HEK293 (cell line): ENCODE results near the gene TRAPPC5.
A peak's percentile ranks its signal among the peaks of the same experiment; 100 is the strongest.

Experiments used
- CTCF ChIA-PET: fragments of 350-600 bp; formaldehyde crosslinking; extraction: SDS; loops from one replicate; lab custom pipeline; 2021; ENCODE audit warnings: antibody characterized with exemption; lab: Yijun Ruan, JAX
- POLR2A ChIA-PET: fragments of 300-600 bp; formaldehyde crosslinking; extraction: SDS; loops from one replicate; lab custom pipeline; 2020; ENCODE audit warnings: antibody characterized with exemption, inconsistent platforms; lab: Yijun Ruan, JAX
- H3K27ac ChIP-seq: fragments of 200-500 bp; sonication (Bioruptor generic); 2 replicates; pipeline ENCODE4 v1.5.1; 2014; ENCODE audit warnings: low read depth, low read length, control low read depth, inconsistent platforms; ENCODE audit errors: extremely low read depth
- H3K36me3 ChIP-seq, 2 experiments: fragments of 200-500 bp in 1 of 2; sonication (Bioruptor generic) in 1 of 2; 1 replicate in 1 of 2; 2 replicates in 1 of 2; pipeline ENCODE4 v1.5.1; 2014 to 2017; ENCODE audit warnings: inconsistent platforms in 2 of 2, low read length in 2 of 2; ENCODE audit not compliant: control insufficient read depth in 2 of 2, insufficient read depth in 1 of 2
- H3K4me1 ChIP-seq: fragments of 200-500 bp; sonication (Bioruptor generic); 2 replicates; pipeline ENCODE4 v1.5.1; 2014; ENCODE audit warnings: mild to moderate bottlenecking, low read length, inconsistent platforms; ENCODE audit not compliant: control insufficient read depth, insufficient read depth
- H3K4me3 ChIP-seq: 2 replicates; pipeline ENCODE4 v1.5.1; 2011; ENCODE audit warnings: low read depth, mild to moderate bottlenecking, control low read depth, low read length, moderate library complexity
- H3K9me3 ChIP-seq: fragments of 200-500 bp; sonication (Bioruptor generic); 2 replicates; pipeline ENCODE4 v1.5.1; 2014; ENCODE audit warnings: low read depth, low read length, inconsistent platforms; ENCODE audit not compliant: control insufficient read depth, insufficient read depth
- ATF2 ChIP-seq: fragments of 450-650 bp; formaldehyde crosslinking; IDR thresholded peaks from 2 replicates; pipeline ENCODE4 v1.5.1; 2016; ENCODE audit warnings: missing biosample characterization, missing genetic modification characterization, low read depth
- ELK4 ChIP-seq: IDR thresholded peaks from 2 replicates; pipeline ENCODE4 v1.6.1; 2011; ENCODE audit warnings: mild to moderate bottlenecking, low read depth, low read length, borderline replicate concordance
- GLIS2 ChIP-seq: fragments of 450-650 bp; formaldehyde crosslinking; IDR thresholded peaks from 2 replicates; pipeline ENCODE4 v1.5.1; 2016; ENCODE audit warnings: missing biosample characterization, missing genetic modification characterization
- INSM2 ChIP-seq: fragments of 450-650 bp; formaldehyde crosslinking; IDR thresholded peaks from 2 replicates; pipeline ENCODE4 v1.5.1; 2016; ENCODE audit warnings: missing biosample characterization, missing genetic modification characterization
- KLF1 ChIP-seq: fragments of 450-650 bp; formaldehyde crosslinking; IDR thresholded peaks from 2 replicates; pipeline ENCODE4 v1.5.1; 2016; ENCODE audit warnings: missing biosample characterization, missing genetic modification characterization
- SCRT1 ChIP-seq: fragments of 450-650 bp; formaldehyde crosslinking; IDR thresholded peaks from 2 replicates; pipeline ENCODE4 v1.5.1; 2016; ENCODE audit warnings: missing biosample characterization, missing genetic modification characterization, borderline replicate concordance
- ZNF138 ChIP-seq: fragments of 450-650 bp; formaldehyde crosslinking; IDR thresholded peaks from 2 replicates; pipeline ENCODE4 v1.5.1; 2016; ENCODE audit warnings: missing biosample characterization, missing genetic modification characterization, borderline replicate concordance
- ZNF16 ChIP-seq: fragments of 450-650 bp; formaldehyde crosslinking; IDR thresholded peaks from 2 replicates; pipeline ENCODE4 v1.5.1; 2016; ENCODE audit warnings: low read depth, missing biosample characterization, missing genetic modification characterization
- ZNF223 ChIP-seq: fragments of 450-650 bp; formaldehyde crosslinking; IDR thresholded peaks from 2 replicates; pipeline ENCODE4 v1.5.1; 2016; ENCODE audit warnings: missing biosample characterization, missing genetic modification characterization
- ZNF248 ChIP-seq: fragments of 450-650 bp; formaldehyde crosslinking; IDR thresholded peaks from 2 replicates; pipeline ENCODE4 v1.5.1; 2017; ENCODE audit warnings: missing biosample characterization, missing genetic modification characterization
- ZNF350 ChIP-seq: fragments of 450-650 bp; formaldehyde crosslinking; IDR thresholded peaks from 2 replicates; pipeline ENCODE4 v1.5.0; 2017; ENCODE audit warnings: missing biosample characterization, mild to moderate bottlenecking, missing genetic modification characterization
- ZNF394 ChIP-seq: fragments of 450-650 bp; formaldehyde crosslinking; IDR thresholded peaks from 2 replicates; pipeline ENCODE4 v1.5.1; 2016; ENCODE audit warnings: missing biosample characterization, missing genetic modification characterization, mild to moderate bottlenecking, moderate library complexity, borderline replicate concordance
- ZNF510 ChIP-seq: fragments of 450-650 bp; formaldehyde crosslinking; IDR thresholded peaks from 2 replicates; pipeline ENCODE4 v1.5.1; 2018; ENCODE audit warnings: mild to moderate bottlenecking, missing genetic modification characterization, missing biosample characterization; ENCODE audit not compliant: insufficient replicate concordance
- ZNF692 ChIP-seq: fragments of 450-650 bp; formaldehyde crosslinking; IDR thresholded peaks from 2 replicates; pipeline ENCODE4 v1.5.1; 2016; ENCODE audit warnings: missing biosample characterization, missing genetic modification characterization
- ZNF747 ChIP-seq: fragments of 450-650 bp; formaldehyde crosslinking; IDR thresholded peaks from 2 replicates; pipeline ENCODE4 v1.5.1; 2016; ENCODE audit warnings: missing biosample characterization, missing genetic modification characterization
- ZNF776 ChIP-seq: fragments of 450-650 bp; formaldehyde crosslinking; IDR thresholded peaks from 2 replicates; pipeline ENCODE4 v1.5.0; 2017; ENCODE audit warnings: missing biosample characterization, missing genetic modification characterization, borderline replicate concordance
- ZNF785 ChIP-seq: fragments of 450-650 bp; formaldehyde crosslinking; IDR thresholded peaks from 2 replicates; pipeline ENCODE4 v1.5.1; 2016; ENCODE audit warnings: missing biosample characterization, missing genetic modification characterization

The TRAPPC5 gene

DNA sequence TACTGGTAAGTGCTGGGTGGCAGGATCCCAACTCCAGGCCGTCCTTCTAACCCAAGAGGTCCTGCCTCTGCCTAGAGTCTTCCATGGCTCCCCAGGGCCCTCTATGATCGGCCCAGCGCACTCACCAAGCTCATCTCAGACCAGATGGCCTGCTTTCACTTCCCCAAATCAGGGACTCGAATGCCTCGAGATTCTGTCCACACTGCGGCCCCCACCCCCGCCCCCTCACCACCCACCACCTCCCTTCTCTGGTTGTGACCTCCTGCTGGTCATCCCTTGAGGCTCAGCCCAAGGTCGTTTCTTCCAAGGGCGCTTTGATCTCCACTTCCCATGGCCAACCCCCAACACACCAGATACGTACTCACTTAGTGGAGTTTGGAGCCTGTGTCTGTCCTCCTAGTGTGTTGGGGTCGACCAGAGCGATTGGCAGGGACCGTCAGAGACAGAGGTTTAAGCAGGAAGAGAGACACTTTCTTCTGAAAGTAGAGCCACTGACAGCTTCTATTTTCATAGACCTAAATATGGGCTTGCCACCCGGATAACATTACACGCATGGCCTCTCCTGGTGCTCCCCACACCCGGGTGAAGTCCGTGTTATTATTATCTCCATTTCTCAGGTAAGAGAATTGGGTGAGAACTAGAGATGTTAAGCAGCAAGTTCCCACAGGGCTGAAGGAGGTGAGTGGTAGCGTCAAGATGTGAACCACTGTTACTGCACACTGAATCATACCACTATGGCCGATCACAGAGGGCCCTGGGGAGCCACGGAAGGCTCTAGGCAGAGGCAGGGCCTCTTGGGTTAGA, 21.2 kb downstream of the TRAPPC5 start, which contains the start of gene FCER2:
Gene FCER2, minus strand, starts transcription at position 478 of the 804 bp plus-strand sequence. CDS start 2,371 bp downstream, outside the sequence.
- peak; percentile 65 for TF ChIP-seq ZNF16 (tag by site-specific recombination)
- TF ChIP-seq ZNF138 (tag by site-specific recombination) = no peak
- TF ChIP-seq ATF2 (tag by site-specific recombination) = no peak
- TF ChIP-seq ZNF692 (tag by site-specific recombination) = no peak
- CTCF ChIA-PET = no interaction called here
- POLR2A ChIA-PET = no interaction called here
- no peaks in the 10 kb centered on the region for H3K4me1 ChIP-seq
- H3K36me3 ChIP-seq = no peaks in the 10 kb centered on the region
- H3K4me3 ChIP-seq = no peak within 1 kb of the TSS
- no peaks in the 10 kb centered on the region for H3K9me3 ChIP-seq
- H3K27ac ChIP-seq = no peak within 1 kb of the TSS

GRCh38 chr19:7703332-7703731, 22.7 kb downstream of the TRAPPC5 start:
- ChIA-PET POLR2A (no interaction called here), CTCF (interaction anchor here (1.3 kb wide), 1 partner anchor 96 kb away, joined by 4 read pairs; no protein-coding TSS in a partner anchor)
- Histone ChIP-seq H3K27ac (no peak overlapping the region), H3K36me3 (no peaks in the 10 kb centered on the region), H3K9me3 (no peaks in the 10 kb centered on the region), H3K4me3 (no peak overlapping the region), H3K4me1 (no peaks in the 10 kb centered on the region)
- TF ChIP-seq ZNF785 (tag by site-specific recombination) = no peak
- no peak for TF ChIP-seq ZNF510 (tag by site-specific recombination)
- TF ChIP-seq INSM2 (tag by site-specific recombination) = no peak
- TF ChIP-seq ZNF223 (tag by site-specific recombination) = no peak
- no peak for TF ChIP-seq ZNF776 (tag by site-specific recombination)
- no peak for TF ChIP-seq ELK4
- TF ChIP-seq SCRT1 (tag by site-specific recombination) = no peak
- no peak for TF ChIP-seq ZNF248 (tag by site-specific recombination)
- peak; percentile 77; the same call in 1 of the 2 replicates for TF ChIP-seq ZNF394 (tag by site-specific recombination)
- no peak for TF ChIP-seq ZNF350 (tag by site-specific recombination)
- TF ChIP-seq KLF1 (tag by site-specific recombination) = no peak
- no peak for TF ChIP-seq ZNF747 (tag by site-specific recombination)
- TF ChIP-seq GLIS2 (tag by site-specific recombination) = peak; percentile 27; the same call in 1 of the 2 replicates
